Ascending aorta (tissue), 2 donors: ENCODE data around the gene CLP1. TPM values are rescaled to one million over a fixed set of nuclear protein-coding genes. Genes with fewer than 3 reads are reported as not detected.
"Not testable (repeated sequence)": the region's sequence is repeated elsewhere in the genome, so short reads cannot be mapped to it uniquely, and the experiment has no call there.

ENCODE experiments used
- DNase-seq, 2 donors: peaks; one replicate each; pipeline ENCODE4 v3.0.0-alpha.2; 2019; ENCODE audit warnings: low spot score in 2 of 2
- H3K27ac ChIP-seq, 2 donors: fragments of 200-600 bp; sonication (generic); one replicate each; pipeline ENCODE4 v1.5.1; 2016 to 2017; ENCODE audit warnings: mild to moderate bottlenecking in 1 of 2
- H3K27me3 ChIP-seq: fragments of 200-600 bp; sonication (generic); one replicate; pipeline ENCODE4 v1.5.1; 2017
- H3K36me3 ChIP-seq, 2 donors: fragments of 200-600 bp; sonication (generic); one replicate each; pipeline ENCODE4 v1.5.1; 2016
- H3K4me1 ChIP-seq, 2 donors: fragments of 200-600 bp; sonication (generic); one replicate each; pipeline ENCODE4 v1.5.1; 2016 to 2017; ENCODE audit warnings: mild to moderate bottlenecking in 1 of 2
- H3K4me3 ChIP-seq, 2 donors: fragments of 200-600 bp; sonication (generic); one replicate each; pipeline ENCODE4 v1.5.1; 2016 to 2017; ENCODE audit warnings: mild to moderate bottlenecking in 1 of 2
- H3K9me3 ChIP-seq, 2 donors: fragments of 200-600 bp; sonication (generic); one replicate each; pipeline ENCODE4 v1.5.1; 2016
- intact Hi-C: fragments of 100-400 bp; cut with DNase I; formaldehyde crosslinking; loops from one replicate; pipeline ENCODE4 v1.15.1; 2023
- total RNA-seq: library from RNA; depleted of rRNA; stranded (reverse); fragments of >200 nt; gene quantifications from one replicate; pipeline ENCODE4 v1.1.0, GENCODE V29; 2016
- TF ChIP-seq, protein P1 (sequence below), 3 experiments: fragments of 200-600 bp in 2 of 3; fragments of 450-650 bp in 1 of 3; sonication (generic) in 2 of 3; IDR thresholded peaks; one replicate each; pipeline ENCODE4 v1.5.1; 2016 to 2019; ENCODE audit warnings: antibody characterized with exemption in 3 of 3, mild to moderate bottlenecking in 1 of 3, moderate library complexity in 1 of 3

The CLP1 gene
- total RNA-seq, 1 donor from 2014 or later = 1.2 TPM

- no peak overlapping the region for H3K4me3 ChIP-seq
- intact Hi-C loops = no loop called here
- H3K9me3 ChIP-seq = no peaks in the 10 kb centered on the region
- no peak for DNase-seq
- TF ChIP-seq, protein P1, sequence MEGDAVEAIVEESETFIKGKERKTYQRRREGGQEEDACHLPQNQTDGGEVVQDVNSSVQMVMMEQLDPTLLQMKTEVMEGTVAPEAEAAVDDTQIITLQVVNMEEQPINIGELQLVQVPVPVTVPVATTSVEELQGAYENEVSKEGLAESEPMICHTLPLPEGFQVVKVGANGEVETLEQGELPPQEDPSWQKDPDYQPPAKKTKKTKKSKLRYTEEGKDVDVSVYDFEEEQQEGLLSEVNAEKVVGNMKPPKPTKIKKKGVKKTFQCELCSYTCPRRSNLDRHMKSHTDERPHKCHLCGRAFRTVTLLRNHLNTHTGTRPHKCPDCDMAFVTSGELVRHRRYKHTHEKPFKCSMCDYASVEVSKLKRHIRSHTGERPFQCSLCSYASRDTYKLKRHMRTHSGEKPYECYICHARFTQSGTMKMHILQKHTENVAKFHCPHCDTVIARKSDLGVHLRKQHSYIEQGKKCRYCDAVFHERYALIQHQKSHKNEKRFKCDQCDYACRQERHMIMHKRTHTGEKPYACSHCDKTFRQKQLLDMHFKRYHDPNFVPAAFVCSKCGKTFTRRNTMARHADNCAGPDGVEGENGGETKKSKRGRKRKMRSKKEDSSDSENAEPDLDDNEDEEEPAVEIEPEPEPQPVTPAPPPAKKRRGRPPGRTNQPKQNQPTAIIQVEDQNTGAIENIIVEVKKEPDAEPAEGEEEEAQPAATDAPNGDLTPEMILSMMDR (IDR thresholded peaks at IDR 0.05) = no peak
- H3K27ac ChIP-seq = no peak overlapping the region
- peaks cover 80 to 83% of the 10 kb centered on the region in 2 donors for H3K36me3 ChIP-seq
- peaks cover 0 to 4% of the 10 kb centered on the region in 2 donors for H3K4me1 ChIP-seq
- no peaks in the 10 kb centered on the region for H3K27me3 ChIP-seq
Observed at GRCh38 chr11:57700425-57700824, 42.9 kb downstream of the CLP1 start.

DNA sequence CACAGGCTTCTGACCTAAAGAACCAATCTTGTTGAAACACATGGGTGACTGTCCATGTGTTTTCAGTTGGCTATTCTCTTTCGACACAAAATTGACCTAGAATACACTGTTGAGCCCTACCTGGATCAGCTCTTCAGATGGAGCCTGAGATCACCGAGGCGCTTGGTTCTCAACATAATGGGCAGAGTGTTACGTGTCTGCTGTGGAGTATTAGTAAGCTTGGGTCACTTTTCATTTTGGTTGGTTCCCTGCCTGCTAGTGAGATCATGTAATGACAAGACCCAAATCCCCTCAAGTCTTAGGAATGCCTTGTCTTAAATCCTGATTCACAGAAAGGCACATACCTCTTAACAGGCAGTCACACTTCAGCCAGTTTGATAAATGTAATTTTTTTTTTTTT is 45.8 kb downstream of the CLP1 start:
- peaks cover 0 to 4% of the 10 kb centered on the region in 2 donors for H3K4me1 ChIP-seq
- intact Hi-C loops = no loop called here
- peak overlapping the region; percentile 59 to 68 for H3K27ac ChIP-seq
- no peaks in the 10 kb centered on the region for H3K27me3 ChIP-seq
- peaks cover 52 to 54% of the 10 kb centered on the region in 2 donors for H3K36me3 ChIP-seq
- no peak for DNase-seq
- no peaks in the 10 kb centered on the region for H3K9me3 ChIP-seq
- TF ChIP-seq, protein P1 (IDR thresholded peaks at IDR 0.05) = no peak
- H3K4me3 ChIP-seq = no peak overlapping the region

DNA sequence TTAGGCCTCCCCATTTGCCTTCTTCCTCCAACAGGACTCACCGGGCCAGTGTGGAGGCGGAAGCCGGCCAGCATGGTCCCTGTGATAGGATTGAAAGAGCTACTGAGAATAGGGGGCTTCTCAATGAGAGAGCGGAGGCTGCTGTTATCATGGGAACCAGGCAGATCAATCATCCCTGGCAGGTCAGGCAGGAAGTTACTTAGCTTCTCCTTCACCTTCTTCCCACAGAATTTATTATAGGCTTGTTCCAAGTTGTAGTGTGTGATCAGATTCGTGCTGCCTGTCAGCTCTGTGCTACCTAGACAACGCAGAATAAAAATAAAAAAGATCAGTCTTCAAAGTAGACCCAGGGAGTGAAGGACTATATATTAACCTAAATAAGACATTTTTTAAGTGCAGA is 47.4 kb downstream of the CLP1 start:
- TF ChIP-seq, protein P1 (IDR thresholded peaks at IDR 0.05) = no peak
- peaks cover 0 to 4% of the 10 kb centered on the region in 2 donors for H3K4me1 ChIP-seq

GRCh38 chr11:57705432-57705831 is 47.9 kb downstream of the CLP1 start:
- H3K4me1 ChIP-seq, H3K9me3 ChIP-seq, intact Hi-C loops, H3K27ac ChIP-seq, DNase-seq, H3K27me3 ChIP-seq, H3K4me3 ChIP-seq: not testable (repeated sequence)
- H3K36me3 ChIP-seq = peaks cover 33% of the 10 kb centered on the region in 2 donors

More for the DNA sequence above, 47.4 kb downstream of the CLP1 start:
- Histone ChIP-seq H3K4me3 (no peak overlapping the region), H3K27ac (no peak overlapping the region), H3K27me3 (no peaks in the 10 kb centered on the region), H3K36me3 (peaks cover 37 to 38% of the 10 kb centered on the region in 2 donors), H3K9me3 (no peaks in the 10 kb centered on the region)
- intact Hi-C loops = no loop called here
- DNase-seq = no peak

GRCh38 chr11:57709802-57710367 is 52.3 kb downstream of the CLP1 start:
- H3K4me1 ChIP-seq = peaks cover 16 to 25% of the 10 kb centered on the region in 2 donors
- H3K4me3 ChIP-seq = no peak overlapping the region
- no peaks in the 10 kb centered on the region for H3K27me3 ChIP-seq
- no peaks in the 10 kb centered on the region for H3K9me3 ChIP-seq
- peaks cover 2% of the 10 kb centered on the region in 2 donors for H3K36me3 ChIP-seq
- no peak overlapping the region for H3K27ac ChIP-seq
- intact Hi-C loops = no loop called here
- TF ChIP-seq, protein P1 (IDR thresholded peaks at IDR 0.05) = no peak
- DNase-seq = no peak

Other genes starting within 250 kb of the CLP1 start
- gene SLC43A3, start 230.6 kb upstream of the CLP1 start, total RNA-seq = 211 TPM
- gene RTN4RL2, start 197.2 kb upstream of the CLP1 start, total RNA-seq = 0.64 TPM
- gene SLC43A1, start 142.1 kb upstream of the CLP1 start, total RNA-seq = 18.4 TPM
- gene TIMM10, start 127.0 kb upstream of the CLP1 start, total RNA-seq = not detected
- not detected for gene SMTNL1, start 120.2 kb upstream of the CLP1 start, total RNA-seq
- gene UBE2L6, start 90.1 kb upstream of the CLP1 start, total RNA-seq = 44.9 TPM
- gene SERPING1, start 60.1 kb upstream of the CLP1 start, total RNA-seq = 607 TPM
- gene YPEL4, start 7.8 kb upstream of the CLP1 start, total RNA-seq = not detected
- gene ZDHHC5, start 10.4 kb downstream of the CLP1 start, total RNA-seq = 26.2 TPM
- 35.2 TPM for gene MED19, start 54.5 kb downstream of the CLP1 start, total RNA-seq
- 65.3 TPM for gene TMX2, start 54.8 kb downstream of the CLP1 start, total RNA-seq
- 113 TPM for gene SELENOH, start 83.7 kb downstream of the CLP1 start, total RNA-seq
- not detected for gene BTBD18, start 94.1 kb downstream of the CLP1 start, total RNA-seq
- gene CTNND1, start 104.0 kb downstream of the CLP1 start, total RNA-seq = 69.5 TPM